ENCODE data around the gene REL.
A peak's percentile ranks its signal among the peaks of the same experiment; 100 is the strongest.

REL gene

DNA sequence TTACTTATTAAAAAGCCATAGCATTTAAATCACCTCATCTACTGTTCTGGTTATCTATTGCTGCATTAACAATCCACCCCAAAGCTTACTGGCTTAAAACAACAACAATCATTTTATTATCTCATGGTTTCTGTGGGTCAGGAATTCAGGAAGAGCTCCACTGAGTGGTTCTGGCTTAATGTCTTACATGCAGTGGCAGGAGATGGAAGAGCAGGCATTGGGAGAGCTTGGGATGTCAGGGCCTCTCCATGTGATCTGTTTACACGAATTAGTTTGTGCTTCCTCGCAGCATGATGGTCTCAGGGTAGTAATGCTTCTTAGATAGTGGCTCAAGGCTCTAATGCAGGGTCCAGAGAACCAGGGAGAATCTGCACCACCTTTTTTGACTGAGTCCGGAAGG is 14.4 kb upstream of the REL start:
- TF ChIP-seq, protein P1, sequence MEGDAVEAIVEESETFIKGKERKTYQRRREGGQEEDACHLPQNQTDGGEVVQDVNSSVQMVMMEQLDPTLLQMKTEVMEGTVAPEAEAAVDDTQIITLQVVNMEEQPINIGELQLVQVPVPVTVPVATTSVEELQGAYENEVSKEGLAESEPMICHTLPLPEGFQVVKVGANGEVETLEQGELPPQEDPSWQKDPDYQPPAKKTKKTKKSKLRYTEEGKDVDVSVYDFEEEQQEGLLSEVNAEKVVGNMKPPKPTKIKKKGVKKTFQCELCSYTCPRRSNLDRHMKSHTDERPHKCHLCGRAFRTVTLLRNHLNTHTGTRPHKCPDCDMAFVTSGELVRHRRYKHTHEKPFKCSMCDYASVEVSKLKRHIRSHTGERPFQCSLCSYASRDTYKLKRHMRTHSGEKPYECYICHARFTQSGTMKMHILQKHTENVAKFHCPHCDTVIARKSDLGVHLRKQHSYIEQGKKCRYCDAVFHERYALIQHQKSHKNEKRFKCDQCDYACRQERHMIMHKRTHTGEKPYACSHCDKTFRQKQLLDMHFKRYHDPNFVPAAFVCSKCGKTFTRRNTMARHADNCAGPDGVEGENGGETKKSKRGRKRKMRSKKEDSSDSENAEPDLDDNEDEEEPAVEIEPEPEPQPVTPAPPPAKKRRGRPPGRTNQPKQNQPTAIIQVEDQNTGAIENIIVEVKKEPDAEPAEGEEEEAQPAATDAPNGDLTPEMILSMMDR (conservative IDR thresholded peaks at IDR 0.05; ENCODE audit: low read depth, low read length) = no peak
- H3K4me3 ChIP-seq (ENCODE audit: low read length) = no peak overlapping the region
- no peak for DNase-seq (ENCODE audit: low read depth)

DNA sequence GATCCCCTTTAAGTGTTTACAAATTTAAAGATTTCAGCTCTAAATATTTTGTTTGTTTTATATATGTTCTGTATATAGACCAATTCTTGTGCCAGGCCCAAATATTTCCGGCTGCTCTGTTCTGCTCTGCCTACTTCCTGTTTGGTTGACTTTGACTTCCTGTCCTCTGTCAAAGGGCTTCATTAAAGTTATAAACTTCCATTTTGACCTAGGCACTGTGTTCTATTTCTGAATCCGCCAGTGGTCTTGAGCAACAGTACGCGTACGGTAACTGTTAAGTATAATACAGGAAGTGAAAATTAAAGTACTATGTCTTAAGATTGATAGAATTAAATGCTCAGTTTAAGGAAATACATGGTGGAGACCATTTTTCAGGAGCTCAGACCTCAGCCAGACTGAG is 13.5 kb upstream of the REL start:
- H3K4me3 ChIP-seq (ENCODE audit: low read length) = no peak overlapping the region
- DNase-seq (ENCODE audit: low read depth) = no peak
- TF ChIP-seq, protein P1 (conservative IDR thresholded peaks at IDR 0.05; ENCODE audit: low read depth, low read length) = no peak

DNA sequence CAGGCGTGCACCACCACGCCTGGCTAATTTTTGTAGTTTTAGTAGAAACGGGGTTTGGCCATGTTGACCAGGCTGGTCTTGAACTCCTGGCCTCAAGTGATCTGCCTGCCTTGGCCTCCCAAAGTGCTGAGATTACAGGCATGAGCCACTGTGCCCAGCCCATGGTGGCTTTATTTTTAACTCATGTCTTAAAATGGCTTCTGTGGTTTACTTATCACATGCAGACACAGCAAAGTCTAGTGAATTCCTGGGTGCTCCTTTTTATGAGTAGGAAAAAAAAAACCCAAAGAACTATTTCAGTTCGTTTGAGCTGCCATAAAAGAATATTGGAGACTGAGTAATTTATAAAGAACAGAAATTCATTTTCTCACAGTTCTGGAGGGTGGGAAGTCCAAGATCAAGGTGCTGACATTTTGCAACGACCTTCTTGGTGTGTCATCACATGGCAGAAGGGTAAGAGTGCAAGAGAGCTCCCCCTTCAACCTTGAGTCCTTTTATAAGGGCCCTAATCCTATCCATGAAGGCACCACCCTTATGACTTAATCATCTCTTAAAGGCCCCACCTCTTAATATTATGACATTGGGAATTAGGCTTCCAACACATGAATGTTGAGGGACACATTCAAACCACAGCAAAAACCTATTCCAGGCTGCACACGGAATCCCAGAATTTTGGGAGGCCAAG is 12.6 kb upstream of the REL start:
- TF ChIP-seq, protein P1 (conservative IDR thresholded peaks at IDR 0.05; ENCODE audit: low read depth, low read length) = no peak
- no peak for DNase-seq (ENCODE audit: low read depth)
- H3K4me3 ChIP-seq (ENCODE audit: low read length) = no peak overlapping the region

DNA sequence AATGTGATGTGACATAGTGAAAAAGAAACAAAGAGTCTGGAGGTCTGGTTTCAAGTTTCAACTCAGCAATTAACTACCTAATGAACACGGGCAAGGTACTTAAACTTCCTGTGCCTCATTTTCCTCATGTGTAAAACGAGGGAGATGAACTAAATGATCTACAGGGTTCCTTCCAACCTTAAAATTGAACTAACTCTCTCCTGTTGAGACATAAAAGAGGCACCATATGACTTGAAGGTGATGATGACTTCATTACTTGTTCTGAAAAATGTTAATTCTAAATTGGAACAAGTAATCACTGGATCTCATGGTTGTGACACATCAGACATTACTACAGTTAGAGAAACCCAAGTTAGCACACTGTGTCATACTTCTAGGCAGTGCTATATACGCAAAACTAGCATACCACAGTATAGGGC is 8.9 kb upstream of the REL start:
- H3K4me3 ChIP-seq (ENCODE audit: low read length) = no peak overlapping the region
- DNase-seq (ENCODE audit: low read depth) = no peak
- TF ChIP-seq, protein P1 (conservative IDR thresholded peaks at IDR 0.05; ENCODE audit: low read depth, low read length) = no peak

DNA sequence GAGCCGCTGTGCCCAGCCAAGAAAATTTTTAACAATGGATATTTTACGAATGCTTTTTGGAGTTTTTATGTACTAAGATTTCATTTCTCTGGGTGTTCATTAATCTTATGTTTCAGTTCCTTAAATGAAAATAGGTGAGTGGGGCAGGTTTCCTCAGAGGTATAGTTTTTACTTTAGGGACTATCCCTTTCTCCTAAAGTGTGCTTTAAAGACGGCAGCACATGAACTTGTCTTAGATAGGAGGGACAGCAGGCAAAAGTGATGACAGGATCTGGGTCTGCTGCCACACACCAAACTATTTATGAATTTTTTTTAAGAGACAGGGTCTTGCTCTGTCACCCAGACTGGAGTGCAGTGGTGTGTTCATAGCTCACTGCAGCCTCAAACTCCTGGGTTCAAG is 8.0 kb upstream of the REL start:
- TF ChIP-seq, protein P1 (conservative IDR thresholded peaks at IDR 0.05; ENCODE audit: low read depth, low read length) = no peak
- no peak overlapping the region for H3K4me3 ChIP-seq (ENCODE audit: low read length)
- no peak for DNase-seq (ENCODE audit: low read depth)

DNA sequence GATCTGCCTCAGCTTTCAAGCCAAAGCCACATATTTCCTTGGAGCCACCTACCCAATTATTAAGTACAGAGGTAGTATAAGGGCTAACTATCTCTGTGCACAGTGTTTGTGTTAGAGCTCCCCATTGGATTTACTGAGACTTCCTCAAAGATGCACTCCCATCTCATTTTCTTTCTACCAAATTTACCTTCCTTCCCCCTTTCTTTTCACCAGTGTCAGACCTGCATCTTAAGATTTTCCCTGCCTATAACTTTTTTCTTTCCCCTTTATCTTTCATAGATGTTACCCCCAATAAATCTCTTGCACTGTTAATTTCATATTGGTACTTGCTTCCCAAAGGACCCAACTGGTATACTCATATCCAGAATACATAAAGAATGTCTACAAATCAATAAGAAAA is 5.9 kb upstream of the REL start:
- no peak for DNase-seq (ENCODE audit: low read depth)
- TF ChIP-seq, protein P1 (conservative IDR thresholded peaks at IDR 0.05; ENCODE audit: low read depth, low read length) = no peak
- no peak overlapping the region for H3K4me3 ChIP-seq (ENCODE audit: low read length)

DNA sequence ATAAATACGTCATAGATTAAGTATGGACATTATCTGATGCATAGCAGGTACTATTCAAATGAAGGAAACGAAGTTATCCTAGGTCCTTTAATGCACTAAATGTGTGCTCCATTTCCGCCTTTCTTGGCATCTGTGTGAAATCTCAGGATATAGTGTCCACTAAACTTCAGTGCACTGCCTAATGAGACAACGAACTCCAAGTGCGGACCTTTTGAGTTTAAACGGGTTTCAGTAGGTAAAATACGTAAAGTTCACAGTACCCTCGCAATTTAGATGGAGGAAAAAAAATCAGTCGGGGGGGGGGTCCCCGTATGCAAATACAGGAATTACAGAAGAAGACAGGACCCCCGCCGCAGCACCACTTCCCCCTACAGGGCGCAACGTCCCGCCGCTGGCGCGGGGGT is 729 bp upstream of the REL start:
- DNase-seq (ENCODE audit: low read depth) = peak; percentile 4
- TF ChIP-seq, protein P1 (conservative IDR thresholded peaks at IDR 0.05; ENCODE audit: low read depth, low read length) = peak; percentile 23

More for the DNA sequence above, 729 bp upstream of the REL start:
- peak overlapping the region; percentile 70 for H3K4me3 ChIP-seq (ENCODE audit: low read length)
